GM13976 (cell line): ENCODE measurements around the gene ANKS4B.
"Not testable (repeated sequence)": the region's sequence is repeated elsewhere in the genome, so short reads cannot be mapped to it uniquely, and the experiment has no call there.

ENCODE experiments used
- DNase-seq: peaks from one replicate; pipeline ENCODE4 v3.0.0; 2012; ENCODE audit warnings: low spot score
- CTCF ChIP-seq: IDR thresholded peaks from 2 replicates; pipeline ENCODE4 v1.5.1; 2012; ENCODE audit warnings: borderline replicate concordance, mild to moderate bottlenecking; ENCODE audit not compliant: insufficient read depth; ENCODE audit errors: extremely low read depth, missing control alignments, control extremely low read depth
- in situ Hi-C: fragments of 300-500 bp; cut with MboI; formaldehyde crosslinking; loops from one replicate; pipeline ENCODE4 v1.12.0; 2022; ENCODE audit warnings: low sequenced_read_pairs, mixed read lengths, inconsistent platforms; ENCODE audit not compliant: unreplicated experiment

The ANKS4B gene

GRCh38 chr16:21190013-21190412 is 43.5 kb upstream of the ANKS4B start:
- no peak for DNase-seq
- no peak for TF ChIP-seq CTCF
- in situ Hi-C loops = loop anchor here (25.0 kb wide), 1 partner anchor 1147 kb away; no protein-coding TSS in a partner anchor

DNA sequence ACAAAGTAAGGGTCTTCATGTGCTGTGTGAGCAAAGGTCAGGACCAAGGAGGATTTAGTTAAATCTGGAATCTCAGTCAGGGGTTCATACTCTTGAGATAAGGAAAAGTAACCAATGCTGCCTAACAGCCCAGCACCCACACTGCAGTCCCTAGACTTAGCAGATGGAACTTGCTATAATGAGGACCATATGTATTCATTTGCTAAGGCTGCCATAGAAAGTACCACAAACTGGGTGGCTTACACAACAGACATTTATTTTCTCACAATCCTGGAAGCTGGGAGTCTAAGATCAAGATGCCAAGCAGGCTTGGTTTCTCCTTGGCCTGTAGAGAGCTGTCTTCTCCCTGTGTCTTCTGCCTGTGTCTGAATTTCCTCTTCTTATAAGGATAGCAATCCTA is 42.9 kb upstream of the ANKS4B start:
- in situ Hi-C loops = loop anchor here (25.0 kb wide), 1 partner anchor 1147 kb away; no protein-coding TSS in a partner anchor
- DNase-seq = no peak
- TF ChIP-seq CTCF = no peak

- DNase-seq = no peak
- no peak for TF ChIP-seq CTCF
- in situ Hi-C loops = loop anchor here (25.0 kb wide), 1 partner anchor 1144 kb away; no protein-coding TSS in a partner anchor
Measured at GRCh38 chr16:21192991-21193390, 40.5 kb upstream of the ANKS4B start.

- DNase-seq = peak; percentile 19
- no peak for TF ChIP-seq CTCF
- in situ Hi-C loops = loop anchor here (25.0 kb wide), 1 partner anchor 1142 kb away; no protein-coding TSS in a partner anchor
Measured at GRCh38 chr16:21194771-21195301, 38.7 kb upstream of the ANKS4B start.

DNA sequence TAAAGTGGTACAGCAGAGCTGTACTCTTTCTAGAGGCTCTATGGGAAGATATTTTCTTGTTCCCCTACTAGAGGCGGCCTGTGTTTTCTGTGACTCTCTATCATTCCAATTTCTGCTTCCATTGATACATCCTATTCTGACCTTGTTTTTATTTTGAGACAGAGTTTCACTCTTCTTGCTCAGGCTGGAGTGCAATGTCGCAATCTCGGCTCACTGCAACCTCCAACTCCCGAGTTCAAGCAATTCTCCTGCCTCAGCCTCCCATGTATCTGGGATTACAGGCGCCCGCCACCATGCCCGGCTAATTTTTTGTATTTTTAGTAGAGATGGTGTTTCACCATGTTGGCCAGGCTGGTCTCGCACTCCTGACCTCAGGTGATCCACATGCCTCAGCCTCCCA is 38.2 kb upstream of the ANKS4B start:
- in situ Hi-C loops = loop anchor here (25.0 kb wide), 1 partner anchor 1142 kb away; no protein-coding TSS in a partner anchor
- not testable (repeated sequence) for DNase-seq

DNA sequence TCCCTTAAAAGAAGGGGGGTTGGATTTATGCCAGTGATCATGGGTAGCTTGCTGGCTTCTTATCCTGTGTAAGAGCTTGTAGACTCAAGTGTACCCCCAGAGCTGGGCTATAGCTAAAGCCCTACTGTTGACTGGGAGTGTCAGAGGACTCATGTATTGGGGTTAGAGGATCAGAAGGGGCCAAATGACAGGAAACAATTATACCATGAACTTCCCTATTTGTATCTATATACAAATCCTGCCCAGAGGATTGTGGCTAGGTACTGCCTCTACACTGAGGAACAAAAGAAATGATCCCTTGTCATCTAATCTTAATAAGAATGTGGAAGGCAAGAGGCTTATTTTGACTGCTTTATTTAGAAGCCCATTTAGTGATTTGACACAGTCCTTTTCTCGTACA is 36.4 kb upstream of the ANKS4B start:
- in situ Hi-C loops = loop anchor here (25.0 kb wide), 1 partner anchor 1140 kb away; no protein-coding TSS in a partner anchor
- no peak for TF ChIP-seq CTCF

DNA sequence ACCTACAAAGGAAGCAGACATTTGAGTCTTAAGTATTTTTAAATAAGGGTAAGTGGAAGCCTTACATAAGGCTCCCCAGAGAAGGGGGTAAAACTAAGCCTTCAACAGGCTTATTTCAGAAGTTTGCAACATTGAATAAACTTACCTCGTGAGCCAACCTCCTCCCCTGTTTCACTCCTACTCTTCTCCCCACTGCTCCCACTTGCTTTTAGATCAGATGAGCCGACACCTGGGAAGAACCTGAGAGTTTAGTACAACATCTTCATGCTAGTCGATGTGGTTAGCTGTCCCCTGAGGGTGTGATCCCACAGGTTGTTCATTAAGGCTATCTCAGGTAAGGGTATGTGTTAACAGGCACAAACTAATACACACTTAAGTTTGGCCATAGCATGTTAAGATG is 35.9 kb upstream of the ANKS4B start:
- in situ Hi-C loops = loop anchor here (25.0 kb wide), 1 partner anchor 1140 kb away; no protein-coding TSS in a partner anchor
- no peak for DNase-seq
- no peak for TF ChIP-seq CTCF

More for the DNA sequence above, 36.4 kb upstream of the ANKS4B start:
- no peak for DNase-seq
